ENCODE results near the gene KDM8. TPM values are rescaled to one million over a fixed set of nuclear protein-coding genes. Genes with fewer than 3 reads are reported as not detected.
A peak's percentile ranks its signal among the peaks of the same experiment; 100 is the strongest.

The KDM8 gene
- polyA plus RNA-seq, 4 donors = 8.7 to 117 (median 42.7) TPM

GRCh38 chr16:27221576-27222248 is 18.4 kb downstream of the KDM8 start:
- H3K9me3 ChIP-seq (ENCODE audit: control insufficient read depth in 2 of 2, insufficient read depth in 1 of 2, low read depth in 1 of 2, low read length in 1 of 2) = no peaks in the 10 kb centered on the region
- peaks cover 0 to 16% (median 0%) of the 10 kb centered on the region in 3 donors for H3K4me1 ChIP-seq (ENCODE audit: control insufficient read depth in 3 of 3, insufficient read depth in 2 of 3, low read depth in 1 of 3, low read length in 2 of 3)
- peaks cover 0 to 89% (median 2%) of the 10 kb centered on the region in 3 donors for H3K36me3 ChIP-seq (ENCODE audit: control insufficient read depth in 3 of 3, insufficient read depth in 2 of 3, low read depth in 1 of 3, low read length in 3 of 3)
- 73 to 78% (median 76%) methylated on average over 8 of the region's 8 CpGs for WGBS, 3 donors
- no peaks in the 10 kb centered on the region for H3K27me3 ChIP-seq (ENCODE audit: control insufficient read depth in 3 of 3, insufficient read depth in 3 of 3, low read length in 3 of 3)
- no peak overlapping the region for H3K4me3 ChIP-seq (ENCODE audit: low read depth in 1 of 3, low read length in 3 of 3)
- no peak for FAIRE-seq
- H3K27ac ChIP-seq (ENCODE audit: low read depth in 1 of 3, low read length in 2 of 3) = peak overlapping the region in 1 of 3 donors; percentile 5
- no peak for DNase-seq

- peak in 1 of 2 donors; percentile 36 for DNase-seq
- H3K9me3 ChIP-seq (ENCODE audit: control insufficient read depth in 2 of 2, insufficient read depth in 1 of 2, low read depth in 1 of 2, low read length in 1 of 2) = no peaks in the 10 kb centered on the region
- WGBS, 3 donors = 48 to 65% (median 54%) methylated on average over 30 of the region's 30 CpGs
- H3K27me3 ChIP-seq (ENCODE audit: control insufficient read depth in 3 of 3, insufficient read depth in 3 of 3, low read length in 3 of 3) = no peaks in the 10 kb centered on the region
- no peak overlapping the region for H3K4me3 ChIP-seq (ENCODE audit: low read depth in 1 of 3, low read length in 3 of 3)
- peaks cover 0 to 88% (median 2%) of the 10 kb centered on the region in 3 donors for H3K36me3 ChIP-seq (ENCODE audit: control insufficient read depth in 3 of 3, insufficient read depth in 2 of 3, low read depth in 1 of 3, low read length in 3 of 3)
- H3K4me1 ChIP-seq (ENCODE audit: control insufficient read depth in 3 of 3, insufficient read depth in 2 of 3, low read depth in 1 of 3, low read length in 2 of 3) = peaks cover 0 to 24% (median 0%) of the 10 kb centered on the region in 3 donors
- no peak for FAIRE-seq
- peak overlapping the region in 2 of 3 donors; percentile 45 to 68 for H3K27ac ChIP-seq (ENCODE audit: low read depth in 1 of 3, low read length in 2 of 3)
These were observed 19.2 kb downstream of the KDM8 start for GRCh38 chr16:27222249-27223225.

GRCh38 chr16:27223226-27223610 is 19.9 kb downstream of the KDM8 start:
- no peak for FAIRE-seq
- peak overlapping the region in 1 of 3 donors; percentile 68 for H3K27ac ChIP-seq (ENCODE audit: low read depth in 1 of 3, low read length in 2 of 3)

GRCh38 chr16:27223701-27224100 is 20.4 kb downstream of the KDM8 start:
- peaks cover 0 to 83% (median 2%) of the 10 kb centered on the region in 3 donors for H3K36me3 ChIP-seq (ENCODE audit: control insufficient read depth in 3 of 3, insufficient read depth in 2 of 3, low read depth in 1 of 3, low read length in 3 of 3)

More at GRCh38 chr16:27223226-27223610, 19.9 kb downstream of the KDM8 start:
- Histone ChIP-seq H3K27me3 (ENCODE audit: control insufficient read depth in 3 of 3, insufficient read depth in 3 of 3, low read length in 3 of 3) (no peaks in the 10 kb centered on the region), H3K4me1 (ENCODE audit: control insufficient read depth in 3 of 3, insufficient read depth in 2 of 3, low read depth in 1 of 3, low read length in 2 of 3) (peaks cover 0 to 24% (median 0%) of the 10 kb centered on the region in 3 donors), H3K4me3 (ENCODE audit: low read depth in 1 of 3, low read length in 3 of 3) (no peak overlapping the region), H3K9me3 (ENCODE audit: control insufficient read depth in 2 of 2, insufficient read depth in 1 of 2, low read depth in 1 of 2, low read length in 1 of 2) (no peaks in the 10 kb centered on the region), H3K36me3 (ENCODE audit: control insufficient read depth in 3 of 3, insufficient read depth in 2 of 3, low read depth in 1 of 3, low read length in 3 of 3) (peaks cover 0 to 86% (median 2%) of the 10 kb centered on the region in 3 donors)
- DNase-seq = no peak
- WGBS, 3 donors = 79 to 84% (median 79%) methylated on average over 8 of the region's 8 CpGs

GRCh38 chr16:27224271-27224737 is 21.0 kb downstream of the KDM8 start:
- FAIRE-seq (no peak), DNase-seq (no peak)
- Histone ChIP-seq H3K4me1 (ENCODE audit: control insufficient read depth in 3 of 3, insufficient read depth in 2 of 3, low read depth in 1 of 3, low read length in 2 of 3) (peaks cover 0 to 30% (median 2%) of the 10 kb centered on the region in 3 donors), H3K27ac (ENCODE audit: low read depth in 1 of 3, low read length in 2 of 3) (peak overlapping the region in 1 of 3 donors; percentile 9), H3K27me3 (ENCODE audit: control insufficient read depth in 3 of 3, insufficient read depth in 3 of 3, low read length in 3 of 3) (no peaks in the 10 kb centered on the region), H3K4me3 (ENCODE audit: low read depth in 1 of 3, low read length in 3 of 3) (no peak overlapping the region), H3K9me3 (ENCODE audit: control insufficient read depth in 2 of 2, insufficient read depth in 1 of 2, low read depth in 1 of 2, low read length in 1 of 2) (no peaks in the 10 kb centered on the region), H3K36me3 (ENCODE audit: control insufficient read depth in 3 of 3, insufficient read depth in 2 of 3, low read depth in 1 of 3, low read length in 3 of 3) (peaks cover 0 to 77% (median 0%) of the 10 kb centered on the region in 3 donors)
- WGBS, 3 donors = 94 to 96% (median 94%) methylated on average over 14 of the region's 14 CpGs

More at GRCh38 chr16:27223701-27224100, 20.4 kb downstream of the KDM8 start:
- 87 to 90% (median 88%) methylated on average over 6 of the region's 6 CpGs for WGBS, 3 donors
- FAIRE-seq = no peak
- H3K4me3 ChIP-seq (ENCODE audit: low read depth in 1 of 3, low read length in 3 of 3) = no peak overlapping the region
- H3K9me3 ChIP-seq (ENCODE audit: control insufficient read depth in 2 of 2, insufficient read depth in 1 of 2, low read depth in 1 of 2, low read length in 1 of 2) = no peaks in the 10 kb centered on the region
- no peaks in the 10 kb centered on the region for H3K27me3 ChIP-seq (ENCODE audit: control insufficient read depth in 3 of 3, insufficient read depth in 3 of 3, low read length in 3 of 3)
- peaks cover 0 to 24% (median 0%) of the 10 kb centered on the region in 3 donors for H3K4me1 ChIP-seq (ENCODE audit: control insufficient read depth in 3 of 3, insufficient read depth in 2 of 3, low read depth in 1 of 3, low read length in 2 of 3)
- DNase-seq = no peak
- no peak overlapping the region for H3K27ac ChIP-seq (ENCODE audit: low read depth in 1 of 3, low read length in 2 of 3)

- Histone ChIP-seq H3K4me3 (ENCODE audit: low read depth in 1 of 3, low read length in 3 of 3) (no peak overlapping the region), H3K9me3 (ENCODE audit: control insufficient read depth in 2 of 2, insufficient read depth in 1 of 2, low read depth in 1 of 2, low read length in 1 of 2) (no peaks in the 10 kb centered on the region), H3K36me3 (ENCODE audit: control insufficient read depth in 3 of 3, insufficient read depth in 2 of 3, low read depth in 1 of 3, low read length in 3 of 3) (peaks cover 0 to 75% (median 0%) of the 10 kb centered on the region in 3 donors), H3K27me3 (ENCODE audit: control insufficient read depth in 3 of 3, insufficient read depth in 3 of 3, low read length in 3 of 3) (no peaks in the 10 kb centered on the region), H3K27ac (ENCODE audit: low read depth in 1 of 3, low read length in 2 of 3) (peak overlapping the region; percentile 67 to 92 (median 72)), H3K4me1 (ENCODE audit: control insufficient read depth in 3 of 3, insufficient read depth in 2 of 3, low read depth in 1 of 3, low read length in 2 of 3) (peaks cover 0 to 36% (median 3%) of the 10 kb centered on the region in 3 donors)
- WGBS, 3 donors = 82 to 89% (median 87%) methylated on average over 19 of the region's 19 CpGs
- no peak for FAIRE-seq
- DNase-seq = no peak
These were observed 21.5 kb downstream of the KDM8 start for GRCh38 chr16:27224741-27225300.

- Histone ChIP-seq H3K4me1 (ENCODE audit: control insufficient read depth in 3 of 3, insufficient read depth in 2 of 3, low read depth in 1 of 3, low read length in 2 of 3) (peaks cover 3 to 45% (median 9%) of the 10 kb centered on the region in 3 donors), H3K4me3 (ENCODE audit: low read depth in 1 of 3, low read length in 3 of 3) (peak overlapping the region in 2 of 3 donors; percentile 18 to 20), H3K27me3 (ENCODE audit: control insufficient read depth in 3 of 3, insufficient read depth in 3 of 3, low read length in 3 of 3) (no peaks in the 10 kb centered on the region), H3K36me3 (ENCODE audit: control insufficient read depth in 3 of 3, insufficient read depth in 2 of 3, low read depth in 1 of 3, low read length in 3 of 3) (peaks cover 0 to 75% (median 0%) of the 10 kb centered on the region in 3 donors), H3K27ac (ENCODE audit: low read depth in 1 of 3, low read length in 2 of 3) (peak overlapping the region; percentile 67 to 92 (median 74)), H3K9me3 (ENCODE audit: control insufficient read depth in 2 of 2, insufficient read depth in 1 of 2, low read depth in 1 of 2, low read length in 1 of 2) (no peaks in the 10 kb centered on the region)
- no peak for FAIRE-seq
- DNase-seq = peak; percentile 90 to 93
- WGBS, 3 donors = 23 to 54% (median 34%) methylated on average over 27 of the region's 27 CpGs
These were observed 22.4 kb downstream of the KDM8 start for GRCh38 chr16:27225536-27226360.

All from small intestine (tissue), 7 donors.